Parathyroid adenoma (tissue), 2 donors: ENCODE data around the gene MAPK8IP3.

ENCODE experiments used
- H2AFZ ChIP-seq: fragments of 300-600 bp; sonication (generic); one replicate; pipeline ENCODE4 v1.7.0; 2017; ENCODE audit warnings: antibody characterized with exemption, mild to moderate bottlenecking
- H3K27ac ChIP-seq: fragments of 300-600 bp; sonication (generic); one replicate; pipeline ENCODE4 v1.7.0; 2017
- H3K27me3 ChIP-seq: fragments of 300-600 bp; sonication (generic); one replicate; pipeline ENCODE4 v1.7.0; 2017; ENCODE audit warnings: low read length; ENCODE audit not compliant: control insufficient read depth, insufficient read depth
- H3K36me3 ChIP-seq: fragments of 300-600 bp; sonication (generic); one replicate; pipeline ENCODE4 v1.7.0; 2017; ENCODE audit warnings: low read length; ENCODE audit not compliant: control insufficient read depth, insufficient read depth
- H3K4me1 ChIP-seq: fragments of 300-600 bp; sonication (generic); one replicate; pipeline ENCODE4 v1.7.0; 2017; ENCODE audit warnings: control low read depth
- H3K4me2 ChIP-seq: fragments of 300-600 bp; sonication (generic); one replicate; pipeline ENCODE4 v1.7.0; 2017; ENCODE audit warnings: low read length
- H3K4me3 ChIP-seq: fragments of 300-600 bp; sonication (generic); one replicate; pipeline ENCODE4 v1.7.0; 2017; ENCODE audit warnings: low read depth, low read length
- H3K79me2 ChIP-seq: fragments of 300-600 bp; sonication (generic); one replicate; pipeline ENCODE4 v1.7.0; 2017; ENCODE audit warnings: control low read depth
- H3K9ac ChIP-seq: fragments of 300-600 bp; sonication (generic); one replicate; pipeline ENCODE4 v1.7.0; 2017; ENCODE audit warnings: mild to moderate bottlenecking
- H3K9me3 ChIP-seq: fragments of 300-600 bp; sonication (generic); one replicate; pipeline ENCODE4 v1.7.0; 2017; ENCODE audit warnings: low read length; ENCODE audit not compliant: control insufficient read depth
- TF ChIP-seq, protein P1 (sequence below): fragments of 300-600 bp; sonication (generic); IDR thresholded peaks from one replicate; pipeline ENCODE4 v1.7.0; 2017; ENCODE audit warnings: antibody characterized with exemption, mild to moderate bottlenecking
- donor health status: primary hyperparathyroidism.

Gene MAPK8IP3

DNA sequence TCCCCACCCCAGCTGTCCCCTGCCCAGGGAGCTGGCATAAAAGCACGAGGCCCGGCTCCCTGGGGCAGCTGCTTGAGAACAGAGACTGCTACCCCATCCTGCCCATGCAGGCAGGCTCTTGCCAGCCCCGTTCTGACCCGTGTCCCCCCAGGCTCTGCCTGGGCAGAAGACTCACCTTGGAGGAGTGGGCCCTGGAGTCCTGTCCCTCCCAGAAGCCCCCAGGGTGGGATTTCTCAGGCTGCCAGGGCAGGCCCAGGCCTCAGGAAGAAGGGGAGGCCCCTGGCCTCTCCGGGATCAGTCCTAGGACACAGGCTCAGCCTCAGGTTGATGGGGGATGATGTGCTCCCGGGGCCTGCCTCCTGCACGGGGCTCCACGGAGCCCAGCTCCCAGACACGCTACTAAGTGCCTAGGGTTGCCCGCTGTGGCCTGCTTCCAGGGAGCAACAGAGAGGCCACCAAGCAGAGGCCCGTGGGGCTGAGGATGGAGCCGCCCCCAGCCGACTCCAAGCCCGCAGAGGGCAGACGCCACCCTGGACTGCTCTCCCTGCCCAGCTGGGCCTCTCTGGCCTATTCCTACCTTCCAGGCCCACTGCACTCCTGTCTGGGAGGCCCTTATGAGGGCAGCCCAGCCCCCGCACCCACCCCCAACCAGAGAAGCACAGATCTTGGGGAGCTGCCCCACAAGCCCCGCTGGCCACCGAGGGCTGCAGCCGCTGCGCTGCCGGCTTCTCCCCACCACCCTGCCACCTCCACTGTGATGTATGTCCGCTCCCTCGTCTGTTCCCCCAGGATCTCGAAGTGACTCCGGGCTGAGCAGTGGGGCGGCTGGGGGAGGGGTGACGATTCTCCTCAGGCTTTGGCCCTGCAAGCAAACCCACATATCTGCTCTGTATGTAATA lies 63.7 kb downstream of the MAPK8IP3 start:
- no peaks in the 10 kb centered on the region for H3K27me3 ChIP-seq
- H3K79me2 ChIP-seq = peaks cover 2% of the 10 kb centered on the region
- TF ChIP-seq, protein P1, sequence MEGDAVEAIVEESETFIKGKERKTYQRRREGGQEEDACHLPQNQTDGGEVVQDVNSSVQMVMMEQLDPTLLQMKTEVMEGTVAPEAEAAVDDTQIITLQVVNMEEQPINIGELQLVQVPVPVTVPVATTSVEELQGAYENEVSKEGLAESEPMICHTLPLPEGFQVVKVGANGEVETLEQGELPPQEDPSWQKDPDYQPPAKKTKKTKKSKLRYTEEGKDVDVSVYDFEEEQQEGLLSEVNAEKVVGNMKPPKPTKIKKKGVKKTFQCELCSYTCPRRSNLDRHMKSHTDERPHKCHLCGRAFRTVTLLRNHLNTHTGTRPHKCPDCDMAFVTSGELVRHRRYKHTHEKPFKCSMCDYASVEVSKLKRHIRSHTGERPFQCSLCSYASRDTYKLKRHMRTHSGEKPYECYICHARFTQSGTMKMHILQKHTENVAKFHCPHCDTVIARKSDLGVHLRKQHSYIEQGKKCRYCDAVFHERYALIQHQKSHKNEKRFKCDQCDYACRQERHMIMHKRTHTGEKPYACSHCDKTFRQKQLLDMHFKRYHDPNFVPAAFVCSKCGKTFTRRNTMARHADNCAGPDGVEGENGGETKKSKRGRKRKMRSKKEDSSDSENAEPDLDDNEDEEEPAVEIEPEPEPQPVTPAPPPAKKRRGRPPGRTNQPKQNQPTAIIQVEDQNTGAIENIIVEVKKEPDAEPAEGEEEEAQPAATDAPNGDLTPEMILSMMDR = no peak
- H3K9ac ChIP-seq = no peak overlapping the region
- no peak overlapping the region for H3K27ac ChIP-seq
- no peak overlapping the region for H2AFZ ChIP-seq
- peaks cover 2% of the 10 kb centered on the region for H3K4me1 ChIP-seq
- no peaks in the 10 kb centered on the region for H3K9me3 ChIP-seq
- H3K36me3 ChIP-seq = no peaks in the 10 kb centered on the region
- no peak overlapping the region for H3K4me3 ChIP-seq
- H3K4me2 ChIP-seq = no peak overlapping the region

DNA sequence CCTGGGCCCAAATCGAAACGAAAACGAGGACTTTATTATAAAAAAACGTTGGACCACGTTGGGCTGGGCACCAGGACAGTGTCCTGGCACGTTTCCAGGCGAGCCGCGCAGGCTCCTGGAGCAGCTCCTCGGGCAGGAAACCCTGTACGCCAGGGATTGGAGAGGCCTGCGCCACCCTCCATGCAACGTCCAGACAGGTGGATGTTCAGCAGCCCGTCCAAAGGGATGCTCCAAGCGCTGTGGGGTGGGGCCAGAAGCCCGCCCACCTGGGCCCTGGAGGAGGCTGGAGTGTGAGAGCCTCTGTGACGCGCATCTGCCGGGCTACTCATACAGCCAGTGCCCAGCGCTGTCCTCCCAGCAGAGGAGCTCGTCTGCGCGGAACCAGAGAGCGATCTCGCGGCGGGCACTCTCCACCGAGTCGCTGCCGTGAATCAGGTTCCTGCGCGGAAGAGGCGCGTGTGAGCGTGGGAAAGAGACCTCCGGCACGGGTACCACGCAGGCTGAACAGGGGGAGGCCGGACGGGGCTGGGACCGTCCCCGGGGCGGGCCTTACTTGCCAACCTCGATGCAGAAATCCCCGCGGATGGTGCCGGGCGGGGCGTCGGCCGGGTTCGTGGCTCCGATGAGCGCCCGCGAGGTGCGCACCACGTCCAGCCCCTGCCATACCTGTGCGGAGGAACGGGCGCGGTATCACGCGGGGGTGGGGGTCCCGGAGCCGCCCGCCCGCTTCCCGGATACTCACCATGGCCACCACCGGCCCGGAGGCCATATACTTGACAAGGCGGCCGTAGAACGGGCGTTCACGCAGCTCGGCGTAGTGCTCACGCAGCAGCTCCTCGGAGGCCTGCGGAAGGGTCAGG lies 64.6 kb downstream of the MAPK8IP3 start:
- peak overlapping the region; percentile 68 for H2AFZ ChIP-seq
- no peaks in the 10 kb centered on the region for H3K9me3 ChIP-seq
- H3K27me3 ChIP-seq = no peaks in the 10 kb centered on the region
- peak overlapping the region; percentile 48 for H3K4me3 ChIP-seq
- peak overlapping the region; percentile 76 for H3K4me2 ChIP-seq
- TF ChIP-seq, protein P1 = no peak
- H3K36me3 ChIP-seq = no peaks in the 10 kb centered on the region
- H3K79me2 ChIP-seq = peaks cover 5% of the 10 kb centered on the region
- H3K4me1 ChIP-seq = peaks cover 2% of the 10 kb centered on the region
- H3K9ac ChIP-seq = no peak overlapping the region
- H3K27ac ChIP-seq = no peak overlapping the region

DNA sequence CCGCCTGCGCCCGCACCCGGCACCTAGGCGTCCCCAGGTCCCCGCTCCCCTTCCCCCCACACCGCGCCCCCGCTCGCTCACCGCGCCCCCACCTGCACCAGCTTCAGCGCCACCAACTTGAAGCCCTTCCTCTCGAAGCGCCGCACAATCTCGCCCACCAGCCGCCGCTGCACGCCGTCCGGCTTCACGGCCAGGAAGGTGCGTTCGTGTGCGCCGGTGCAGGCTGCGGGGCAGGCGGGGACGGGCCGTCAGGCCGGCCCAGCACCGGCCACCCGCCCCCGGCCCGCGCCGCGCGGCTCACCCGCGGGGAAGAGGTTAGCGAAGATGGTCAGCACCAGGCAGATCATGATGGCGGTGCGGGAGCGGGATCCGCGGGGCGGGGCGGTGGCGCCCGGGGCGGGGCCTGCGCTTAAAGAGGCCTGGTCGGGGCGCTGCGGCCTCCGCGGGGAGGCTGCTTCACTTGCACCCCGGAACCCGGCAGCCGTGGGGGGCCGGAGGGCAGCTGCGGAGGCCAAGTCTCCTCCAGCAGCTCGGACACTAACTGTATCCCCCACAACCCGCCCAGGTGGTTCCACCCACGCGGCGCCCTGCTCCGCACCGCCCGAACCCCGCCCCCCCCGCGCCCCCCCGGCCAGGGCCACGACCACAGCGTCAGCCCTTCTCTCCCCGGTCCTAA lies 65.3 kb downstream of the MAPK8IP3 start, which contains the start of gene NME3:
Gene NME3, minus strand, starts transcription at position 356 of the 676 bp plus-strand sequence. Its CDS starts 9 bp downstream, at position 347.
- Histone ChIP-seq H3K9me3 (no peaks in the 10 kb centered on the region), H3K36me3 (no peaks in the 10 kb centered on the region), H3K9ac (no peak within 1 kb of the TSS), H3K4me3 (peak within 1 kb of the TSS; percentile 83), H3K4me2 (peak within 1 kb of the TSS; percentile 76), H2AFZ (peak within 1 kb of the TSS; percentile 68), H3K4me1 (peaks cover 2% of the 10 kb centered on the region), H3K79me2 (peaks cover 5% of the 10 kb centered on the region), H3K27me3 (no peaks in the 10 kb centered on the region), H3K27ac (peak within 1 kb of the TSS; percentile 81)
- TF ChIP-seq, protein P1 = no peak

DNA sequence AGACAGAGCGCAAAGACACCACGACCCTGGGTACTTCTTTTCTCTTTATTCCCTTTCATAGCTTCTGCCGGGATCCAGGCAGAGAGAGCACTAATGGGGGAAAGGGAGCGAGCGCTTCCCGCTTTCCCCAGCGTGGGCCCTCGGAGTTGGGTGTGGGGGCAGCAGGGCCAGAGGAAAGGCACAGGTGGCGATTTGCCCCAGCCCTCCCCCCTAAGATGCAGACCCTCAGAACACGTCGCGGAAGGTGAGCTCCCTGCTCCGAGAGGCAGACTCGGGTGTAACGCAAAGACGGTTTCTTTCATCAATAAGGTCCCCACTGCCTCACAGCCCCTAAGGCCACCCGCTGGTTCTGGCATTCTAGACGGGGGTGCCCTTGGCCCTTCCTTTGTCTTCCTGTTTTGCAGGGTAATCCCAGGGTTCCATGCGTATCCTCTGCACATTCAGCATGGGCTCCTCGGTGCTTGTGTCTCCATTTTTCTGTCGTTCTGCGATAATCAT lies 65.9 kb downstream of the MAPK8IP3 start:
- H3K4me1 ChIP-seq = peaks cover 2% of the 10 kb centered on the region
- H3K27me3 ChIP-seq = no peaks in the 10 kb centered on the region
- H3K36me3 ChIP-seq = no peaks in the 10 kb centered on the region
- no peak overlapping the region for H3K9ac ChIP-seq
- TF ChIP-seq, protein P1 = no peak
- no peak overlapping the region for H2AFZ ChIP-seq
- H3K4me3 ChIP-seq = peak overlapping the region; percentile 83
- peaks cover 5% of the 10 kb centered on the region for H3K79me2 ChIP-seq
- H3K9me3 ChIP-seq = no peaks in the 10 kb centered on the region
- peak overlapping the region; percentile 81 for H3K27ac ChIP-seq
- H3K4me2 ChIP-seq = peak overlapping the region; percentile 65
